Measurements from ENCODE around the gene NKAIN2. TPM values are rescaled to one million over a fixed set of nuclear protein-coding genes. Genes with fewer than 3 reads are reported as not detected.
A peak's percentile ranks its signal among the peaks of the same experiment; 100 is the strongest.

Gene NKAIN2
- total RNA-seq, 1 experiment from 2014 or later = 2.7 TPM

DNA sequence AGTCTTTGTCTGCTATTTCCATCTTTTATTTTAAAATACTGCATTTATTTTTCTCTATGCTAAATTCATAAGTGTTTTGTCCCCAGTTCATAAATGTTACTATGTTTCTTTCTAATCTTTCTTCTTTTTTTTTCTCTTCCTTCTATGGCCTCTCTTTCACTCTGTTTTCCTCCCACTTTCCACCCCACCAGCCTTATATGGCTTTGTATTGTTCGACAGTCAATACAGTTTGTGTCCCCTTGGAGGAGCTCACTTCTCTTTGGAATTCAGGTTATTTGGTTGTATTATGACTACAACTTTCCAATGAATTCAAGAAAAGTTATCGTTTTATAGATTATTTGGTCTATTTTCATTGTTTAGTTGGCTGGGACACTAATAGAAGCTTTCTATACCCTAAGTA is 393.5 kb downstream of the NKAIN2 start:
- H3K27ac Mint-ChIP-seq (ENCODE audit: low read depth, unreplicated experiment) = peak overlapping the region; percentile 9
- TF ChIP-seq, protein P1, sequence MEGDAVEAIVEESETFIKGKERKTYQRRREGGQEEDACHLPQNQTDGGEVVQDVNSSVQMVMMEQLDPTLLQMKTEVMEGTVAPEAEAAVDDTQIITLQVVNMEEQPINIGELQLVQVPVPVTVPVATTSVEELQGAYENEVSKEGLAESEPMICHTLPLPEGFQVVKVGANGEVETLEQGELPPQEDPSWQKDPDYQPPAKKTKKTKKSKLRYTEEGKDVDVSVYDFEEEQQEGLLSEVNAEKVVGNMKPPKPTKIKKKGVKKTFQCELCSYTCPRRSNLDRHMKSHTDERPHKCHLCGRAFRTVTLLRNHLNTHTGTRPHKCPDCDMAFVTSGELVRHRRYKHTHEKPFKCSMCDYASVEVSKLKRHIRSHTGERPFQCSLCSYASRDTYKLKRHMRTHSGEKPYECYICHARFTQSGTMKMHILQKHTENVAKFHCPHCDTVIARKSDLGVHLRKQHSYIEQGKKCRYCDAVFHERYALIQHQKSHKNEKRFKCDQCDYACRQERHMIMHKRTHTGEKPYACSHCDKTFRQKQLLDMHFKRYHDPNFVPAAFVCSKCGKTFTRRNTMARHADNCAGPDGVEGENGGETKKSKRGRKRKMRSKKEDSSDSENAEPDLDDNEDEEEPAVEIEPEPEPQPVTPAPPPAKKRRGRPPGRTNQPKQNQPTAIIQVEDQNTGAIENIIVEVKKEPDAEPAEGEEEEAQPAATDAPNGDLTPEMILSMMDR (IDR thresholded peaks at IDR 0.05; ENCODE audit: unreplicated experiment) = no peak
- POLR2A ChIA-PET = interaction anchor here (0.7 kb wide), 1 partner anchor 11 kb away, joined by 3 read pairs; no protein-coding TSS in a partner anchor
- no peak overlapping the region for H3K4me3 Mint-ChIP-seq (ENCODE audit: unreplicated experiment)
- no TSS peak for BruUV-seq (replicated peaks)
- H3K36me3 Mint-ChIP-seq (ENCODE audit: insufficient read depth, unreplicated experiment) = no peaks in the 10 kb centered on the region
- peaks cover 4% of the 10 kb centered on the region for H3K4me1 Mint-ChIP-seq (ENCODE audit: insufficient read depth, unreplicated experiment)
- no peaks in the 10 kb centered on the region for H3K9me3 Mint-ChIP-seq (ENCODE audit: unreplicated experiment)
- DNase-seq (ENCODE audit: unreplicated experiment) = no peak
- CTCF ChIA-PET = interaction anchor here (0.6 kb wide), 1 partner anchor 780 kb away, joined by 4 read pairs; no protein-coding TSS in a partner anchor
- intact Hi-C loops (cut with micrococcal nuclease) = no loop called here
- H3K27me3 Mint-ChIP-seq (ENCODE audit: insufficient read depth, unreplicated experiment) = no peaks in the 10 kb centered on the region

DNA sequence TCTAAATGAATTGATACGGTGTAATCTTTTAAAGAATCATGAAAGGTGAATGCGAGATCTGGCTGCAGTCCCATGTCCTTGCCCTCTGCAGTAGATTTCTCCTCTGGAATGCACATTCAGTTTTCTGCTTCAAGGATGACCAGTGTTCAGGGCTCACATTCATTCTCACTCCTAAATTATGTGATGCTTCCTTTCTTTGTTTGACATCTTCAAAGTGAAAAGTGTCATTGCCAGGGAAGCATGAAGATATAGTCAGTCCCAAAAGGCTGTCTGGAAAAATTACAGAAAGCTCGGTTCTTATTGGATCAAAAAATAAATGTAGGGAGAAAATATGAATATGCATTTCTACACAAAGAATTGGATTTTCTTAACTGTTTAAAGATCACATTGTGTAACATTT is 395.6 kb downstream of the NKAIN2 start:
- intact Hi-C loops (cut with micrococcal nuclease) = no loop called here
- ChIA-PET CTCF (interaction anchor here (0.8 kb wide), 1 partner anchor 9 kb away, joined by 3 read pairs; no protein-coding TSS in a partner anchor), POLR2A (no interaction called here)
- TF ChIP-seq, protein P1 (IDR thresholded peaks at IDR 0.05; ENCODE audit: unreplicated experiment) = no peak
- no peak for DNase-seq (ENCODE audit: unreplicated experiment)
- Mint-ChIP-seq H3K36me3 (ENCODE audit: insufficient read depth, unreplicated experiment) (no peaks in the 10 kb centered on the region), H3K27ac (ENCODE audit: low read depth, unreplicated experiment) (no peak overlapping the region), H3K4me3 (ENCODE audit: unreplicated experiment) (no peak overlapping the region), H3K27me3 (ENCODE audit: insufficient read depth, unreplicated experiment) (no peaks in the 10 kb centered on the region), H3K4me1 (ENCODE audit: insufficient read depth, unreplicated experiment) (peaks cover 20% of the 10 kb centered on the region), H3K9me3 (ENCODE audit: unreplicated experiment) (no peaks in the 10 kb centered on the region)
- BruUV-seq (replicated peaks) = no TSS peak

DNA sequence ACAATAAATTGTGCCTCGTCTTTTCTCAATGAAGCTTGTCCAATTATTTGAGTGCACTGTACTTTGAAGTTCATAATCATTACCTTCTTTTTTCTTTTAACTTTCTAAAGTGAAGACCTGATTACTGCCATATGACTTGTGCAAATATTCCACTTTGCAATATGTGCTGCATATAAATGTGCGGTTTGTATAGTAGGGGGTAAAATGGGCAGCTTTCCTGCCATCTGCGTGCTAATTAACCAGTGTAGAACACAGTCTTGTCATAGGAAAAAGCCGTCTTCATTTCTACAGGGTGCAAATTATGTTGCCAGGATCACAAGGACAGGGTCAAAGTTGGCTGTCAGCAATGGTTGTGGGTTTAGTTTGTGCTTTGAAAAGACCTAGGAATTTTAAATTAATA is 397.0 kb downstream of the NKAIN2 start:
- ChIA-PET CTCF (no interaction called here), POLR2A (no interaction called here)
- no peaks in the 10 kb centered on the region for H3K27me3 Mint-ChIP-seq (ENCODE audit: insufficient read depth, unreplicated experiment)
- intact Hi-C loops (cut with micrococcal nuclease) = loop anchor here (10.0 kb wide), 3 partner anchors 184 to 594 kb away; no protein-coding TSS in a partner anchor
- H3K27ac Mint-ChIP-seq (ENCODE audit: low read depth, unreplicated experiment) = peak overlapping the region; percentile 99
- DNase-seq (ENCODE audit: unreplicated experiment) = no peak
- no peak overlapping the region for H3K4me3 Mint-ChIP-seq (ENCODE audit: unreplicated experiment)
- no peaks in the 10 kb centered on the region for H3K36me3 Mint-ChIP-seq (ENCODE audit: insufficient read depth, unreplicated experiment)
- H3K9me3 Mint-ChIP-seq (ENCODE audit: unreplicated experiment) = no peaks in the 10 kb centered on the region
- peaks cover 28% of the 10 kb centered on the region for H3K4me1 Mint-ChIP-seq (ENCODE audit: insufficient read depth, unreplicated experiment)
- BruUV-seq (replicated peaks) = no TSS peak
- TF ChIP-seq, protein P1 (IDR thresholded peaks at IDR 0.05; ENCODE audit: unreplicated experiment) = no peak

DNA sequence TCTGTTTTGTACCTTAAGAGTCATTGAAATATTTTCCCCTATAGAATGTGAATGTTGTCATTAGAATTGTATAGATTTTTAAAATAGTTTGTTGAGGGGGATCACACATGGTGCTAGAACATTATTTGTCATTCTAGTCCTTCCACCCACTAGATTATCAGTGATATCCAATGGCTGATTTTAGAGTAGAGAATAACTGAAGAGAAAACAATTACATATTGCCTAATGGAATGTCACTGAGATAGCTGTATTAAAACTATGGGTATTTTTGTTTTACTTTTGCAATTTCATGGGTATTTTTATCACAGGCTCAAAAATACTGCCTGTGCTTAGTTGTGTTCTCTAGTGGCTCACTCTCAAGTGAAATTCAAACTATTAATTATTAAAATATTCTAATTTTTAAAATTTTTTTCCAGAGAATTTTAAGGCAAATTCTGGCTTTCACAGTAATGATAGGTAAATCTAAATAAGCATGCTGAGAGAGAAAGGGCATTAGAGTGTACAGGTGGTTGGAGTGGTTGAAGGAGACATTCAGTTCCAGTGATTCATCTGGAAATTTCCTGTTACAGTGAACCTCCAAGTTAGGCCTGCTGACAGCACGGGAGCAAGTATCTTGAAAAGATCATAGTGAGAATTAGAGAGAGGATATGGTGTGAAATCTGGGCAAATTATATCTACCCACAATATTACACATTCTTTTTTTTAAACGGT is 399.6 kb downstream of the NKAIN2 start:
- TSS peak; percentile 97 for BruUV-seq (replicated peaks)
- Mint-ChIP-seq H3K4me1 (ENCODE audit: insufficient read depth, unreplicated experiment) (peaks cover 28% of the 10 kb centered on the region), H3K9me3 (ENCODE audit: unreplicated experiment) (no peaks in the 10 kb centered on the region), H3K27me3 (ENCODE audit: insufficient read depth, unreplicated experiment) (no peaks in the 10 kb centered on the region), H3K36me3 (ENCODE audit: insufficient read depth, unreplicated experiment) (peaks cover 6% of the 10 kb centered on the region), H3K27ac (ENCODE audit: low read depth, unreplicated experiment) (peak overlapping the region; percentile 99), H3K4me3 (ENCODE audit: unreplicated experiment) (peak overlapping the region; percentile 17)
- CTCF ChIA-PET = interaction anchor here (1.0 kb wide), 1 partner anchor 400 kb away, joined by 4 read pairs; no protein-coding TSS in a partner anchor
- TF ChIP-seq, protein P1 (IDR thresholded peaks at IDR 0.05; ENCODE audit: unreplicated experiment) = no peak
- DNase-seq (ENCODE audit: unreplicated experiment) = peak; percentile 79
- intact Hi-C loops (cut with micrococcal nuclease) = loop anchor here (1.0 to 10.0 kb wide), 6 partner anchors 20 to 592 kb away; no protein-coding TSS in a partner anchor
- POLR2A ChIA-PET = interaction anchor here (1.1 to 1.4 kb wide), 3 partner anchors 21 to 46 kb away, joined by 3 to 7 read pairs (median 4); no protein-coding TSS in a partner anchor
